Fibroblast of pulmonary artery (primary cell): ENCODE data around the gene SAMM50.

ENCODE experiments used
- DNase-seq: peaks from one replicate; pipeline ENCODE4 v3.0.0-alpha.2; 2010; ENCODE audit warnings: low read depth
- H3K4me3 ChIP-seq: replicated peaks from 2 replicates; pipeline ENCODE4 v1.5.1; 2011; ENCODE audit warnings: low read depth, mild to moderate bottlenecking, control low read depth, low read length, moderate library complexity
- TF ChIP-seq, protein P1 (sequence below): IDR thresholded peaks from 2 replicates; pipeline ENCODE4 v1.5.1; 2011; ENCODE audit warnings: mild to moderate bottlenecking, control low read depth, low read length, inconsistent platforms; ENCODE audit errors: missing control alignments

Gene SAMM50

DNA sequence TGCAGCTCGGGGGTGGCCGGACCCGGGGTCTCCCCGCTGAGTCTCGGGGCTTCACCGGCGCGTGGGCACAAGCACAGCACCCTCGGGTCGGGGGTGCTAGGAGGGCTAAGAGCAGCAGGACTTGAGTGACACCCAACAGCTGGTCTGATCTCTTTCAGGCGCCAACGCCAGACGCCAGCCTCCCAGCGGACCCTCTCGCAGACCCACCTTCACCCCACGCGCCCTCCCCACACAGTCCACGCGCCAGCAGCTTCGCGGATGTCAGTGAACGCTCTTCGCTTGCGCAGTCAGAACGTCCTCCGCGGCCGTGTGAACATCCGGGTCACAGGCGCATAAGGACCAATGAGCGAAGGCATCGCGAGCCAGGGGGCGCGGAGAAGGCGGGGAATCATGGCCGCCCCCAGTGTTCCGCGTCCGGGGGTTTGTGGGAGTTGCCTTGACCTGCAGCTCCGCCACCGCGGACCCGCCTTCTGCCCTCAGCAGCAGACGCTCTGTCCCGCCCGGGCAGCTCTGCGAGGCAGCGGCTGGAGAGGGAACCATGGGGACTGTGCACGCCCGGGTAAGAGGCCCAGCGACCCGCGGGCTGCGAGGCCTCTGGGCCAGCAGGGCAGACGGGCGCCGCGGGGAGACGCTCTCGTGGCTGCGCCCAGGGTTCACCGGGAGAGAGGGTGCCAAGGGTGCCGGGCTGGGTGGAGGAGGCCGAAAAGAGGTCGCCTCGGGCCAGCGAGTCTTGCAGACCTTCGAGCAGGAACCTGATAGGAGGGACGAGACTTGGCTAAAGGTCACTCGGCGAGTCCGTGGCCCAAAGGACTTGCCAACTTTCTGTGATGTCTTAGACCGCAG, at the start of gene SAMM50:
Gene SAMM50 (plus strand): TSS at position 403 of the 843 bp plus-strand sequence. CDS start 136 bp downstream, at position 539.
- H3K4me3 ChIP-seq, result peak within 1 kb of the TSS; percentile 93
- TF ChIP-seq, protein P1, sequence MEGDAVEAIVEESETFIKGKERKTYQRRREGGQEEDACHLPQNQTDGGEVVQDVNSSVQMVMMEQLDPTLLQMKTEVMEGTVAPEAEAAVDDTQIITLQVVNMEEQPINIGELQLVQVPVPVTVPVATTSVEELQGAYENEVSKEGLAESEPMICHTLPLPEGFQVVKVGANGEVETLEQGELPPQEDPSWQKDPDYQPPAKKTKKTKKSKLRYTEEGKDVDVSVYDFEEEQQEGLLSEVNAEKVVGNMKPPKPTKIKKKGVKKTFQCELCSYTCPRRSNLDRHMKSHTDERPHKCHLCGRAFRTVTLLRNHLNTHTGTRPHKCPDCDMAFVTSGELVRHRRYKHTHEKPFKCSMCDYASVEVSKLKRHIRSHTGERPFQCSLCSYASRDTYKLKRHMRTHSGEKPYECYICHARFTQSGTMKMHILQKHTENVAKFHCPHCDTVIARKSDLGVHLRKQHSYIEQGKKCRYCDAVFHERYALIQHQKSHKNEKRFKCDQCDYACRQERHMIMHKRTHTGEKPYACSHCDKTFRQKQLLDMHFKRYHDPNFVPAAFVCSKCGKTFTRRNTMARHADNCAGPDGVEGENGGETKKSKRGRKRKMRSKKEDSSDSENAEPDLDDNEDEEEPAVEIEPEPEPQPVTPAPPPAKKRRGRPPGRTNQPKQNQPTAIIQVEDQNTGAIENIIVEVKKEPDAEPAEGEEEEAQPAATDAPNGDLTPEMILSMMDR, result no peak
- DNase-seq, result peak; percentile 92

DNA sequence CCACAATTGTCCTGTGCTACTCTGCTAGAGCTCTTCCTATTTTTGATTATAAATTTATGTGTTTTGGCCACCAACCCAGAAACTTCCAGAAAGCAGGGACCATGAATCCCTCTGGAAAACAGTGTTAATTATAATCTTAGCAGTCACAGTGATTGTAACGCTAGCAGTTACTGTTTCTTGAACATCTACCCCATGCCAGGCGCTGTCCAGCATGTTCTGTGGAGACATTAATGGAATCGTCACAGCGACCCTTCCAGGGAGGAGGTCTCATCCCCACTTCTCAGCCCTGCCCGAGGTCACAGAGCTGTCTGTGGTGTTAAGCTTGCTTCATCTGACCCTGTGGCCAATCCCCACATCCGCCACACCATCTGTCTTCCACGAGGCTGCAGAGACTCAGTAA, 49.6 kb upstream of the SAMM50 start:
- TF ChIP-seq, protein P1, result no peak
- no peak for DNase-seq
- H3K4me3 ChIP-seq, result no peak overlapping the region

DNA sequence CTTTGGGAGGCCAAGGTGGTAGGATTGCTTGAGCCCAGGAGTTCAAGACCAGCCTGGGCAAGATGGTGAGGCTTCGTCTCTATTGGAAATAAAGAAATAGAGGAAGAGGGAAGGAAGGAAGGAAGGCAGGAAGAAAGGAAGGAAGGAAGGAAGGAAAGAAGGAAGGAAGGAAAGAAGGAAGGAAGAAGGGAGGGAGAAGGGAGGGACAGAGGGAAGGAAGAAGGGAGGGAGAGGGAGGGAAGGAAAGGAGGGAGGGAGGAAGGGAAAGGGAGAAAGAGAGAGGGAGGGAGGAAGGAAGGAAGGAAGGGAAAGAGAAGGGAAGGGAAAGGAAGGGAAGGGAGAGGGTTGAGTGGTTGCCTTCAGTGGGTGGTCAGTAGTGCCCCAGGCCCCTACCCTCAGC, 45.5 kb upstream of the SAMM50 start:
- no peak for DNase-seq
- no peak overlapping the region for H3K4me3 ChIP-seq
- TF ChIP-seq, protein P1, result no peak

DNA sequence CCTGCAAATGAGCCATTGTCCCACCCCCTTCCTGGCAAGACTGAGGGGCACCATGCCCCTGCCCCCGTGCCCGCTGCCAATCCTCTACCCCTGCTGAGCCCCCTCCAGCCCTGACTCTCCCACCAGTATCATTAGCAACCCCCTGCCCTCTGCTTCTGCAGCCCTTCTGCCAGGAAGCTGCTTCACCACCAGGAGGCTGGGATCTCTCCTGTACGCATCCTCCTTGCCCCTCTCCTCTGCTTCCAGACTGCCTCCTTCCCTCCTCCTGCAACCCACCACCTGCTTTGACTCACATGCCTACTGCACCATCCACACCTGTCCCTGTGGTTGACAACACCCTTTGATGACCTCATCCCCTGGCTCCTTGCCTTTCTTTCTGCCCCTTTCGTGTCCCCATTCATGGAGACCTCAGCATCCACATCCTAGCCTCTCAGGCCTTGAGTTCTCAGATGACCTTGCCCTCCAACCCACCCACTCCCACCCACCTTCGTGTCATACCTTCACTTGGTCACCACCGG, 45.0 kb upstream of the SAMM50 start:
- DNase-seq, result no peak
- TF ChIP-seq, protein P1, result no peak
- no peak overlapping the region for H3K4me3 ChIP-seq

DNA sequence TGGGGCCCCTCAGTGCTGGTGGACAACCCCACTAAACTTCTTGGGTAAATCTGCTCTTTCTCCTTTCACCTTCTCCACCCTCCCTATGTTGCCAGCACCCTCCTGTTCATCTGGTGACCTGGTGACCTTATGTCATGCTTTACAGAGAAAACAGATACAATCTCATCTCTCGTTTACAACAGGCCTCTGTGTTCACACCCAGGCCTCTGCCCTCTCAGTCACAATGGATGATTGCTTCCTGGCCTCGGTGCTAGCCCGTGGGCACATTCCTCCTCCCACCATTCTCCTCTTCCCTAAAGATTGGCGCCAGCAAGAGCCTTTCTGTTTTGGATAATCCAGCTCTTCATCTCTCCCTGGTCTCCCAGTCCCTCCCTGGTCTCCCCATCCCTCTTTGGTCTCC, 43.9 kb upstream of the SAMM50 start:
- H3K4me3 ChIP-seq, result no peak overlapping the region
- no peak for DNase-seq
- TF ChIP-seq, protein P1, result no peak

DNA sequence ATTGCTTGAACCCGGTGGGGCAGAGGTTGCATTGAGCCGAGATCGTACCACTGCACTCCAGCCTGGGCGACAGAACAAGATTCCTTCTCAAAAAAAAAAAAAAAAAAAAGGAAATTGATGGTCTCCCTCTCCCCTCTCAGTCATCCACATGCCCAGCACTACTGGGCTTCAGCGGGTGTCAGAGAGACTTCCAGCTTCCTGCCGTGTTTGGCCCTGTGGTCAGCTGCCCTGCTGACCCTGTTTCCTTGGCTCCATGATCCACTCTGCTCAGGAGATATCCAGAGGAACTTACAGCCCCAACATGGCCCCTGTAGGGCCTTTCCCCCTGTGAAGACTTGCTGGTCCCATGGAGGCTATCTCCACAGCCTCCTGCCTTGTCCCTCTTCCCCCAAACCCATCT, 37.7 kb upstream of the SAMM50 start:
- TF ChIP-seq, protein P1, result no peak
- H3K4me3 ChIP-seq, result no peak overlapping the region
- DNase-seq, result no peak
